ENCODE results near the gene SHISA5.
"Not testable (repeated sequence)": the region's sequence is repeated elsewhere in the genome, so short reads cannot be mapped to it uniquely, and the experiment has no call there.

The SHISA5 gene

DNA sequence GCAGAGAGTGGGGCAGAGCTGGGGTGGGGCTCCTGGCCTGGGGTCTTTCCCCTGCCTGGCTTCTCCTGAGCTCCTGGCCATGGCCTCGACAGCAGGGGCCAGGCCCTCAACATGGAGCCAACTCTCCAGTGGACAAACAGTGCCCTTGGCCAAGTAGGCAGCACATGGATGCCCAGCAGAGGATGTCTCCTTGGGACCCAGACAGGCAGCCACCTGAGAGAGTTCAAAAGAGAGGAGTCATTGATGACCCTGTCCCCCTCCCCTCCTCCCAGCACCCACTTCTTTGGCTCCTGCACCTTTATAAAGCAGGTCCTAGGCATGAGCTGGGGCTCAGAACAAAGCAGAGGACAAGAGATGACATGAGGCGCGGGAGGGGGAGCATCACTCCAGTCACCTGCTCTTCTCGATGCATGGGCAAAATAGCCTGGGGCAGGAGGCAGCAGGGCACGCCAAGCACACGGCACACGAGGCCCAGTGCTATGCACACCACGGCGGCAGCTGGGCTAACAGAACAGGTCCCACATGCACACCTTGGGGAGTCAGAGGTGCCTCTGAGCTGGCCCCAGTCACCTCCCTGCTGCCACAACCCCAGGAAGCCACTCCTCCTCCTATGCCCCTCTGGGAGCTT is 27.4 kb downstream of the SHISA5 start:
- no peak for DNase-seq

DNA sequence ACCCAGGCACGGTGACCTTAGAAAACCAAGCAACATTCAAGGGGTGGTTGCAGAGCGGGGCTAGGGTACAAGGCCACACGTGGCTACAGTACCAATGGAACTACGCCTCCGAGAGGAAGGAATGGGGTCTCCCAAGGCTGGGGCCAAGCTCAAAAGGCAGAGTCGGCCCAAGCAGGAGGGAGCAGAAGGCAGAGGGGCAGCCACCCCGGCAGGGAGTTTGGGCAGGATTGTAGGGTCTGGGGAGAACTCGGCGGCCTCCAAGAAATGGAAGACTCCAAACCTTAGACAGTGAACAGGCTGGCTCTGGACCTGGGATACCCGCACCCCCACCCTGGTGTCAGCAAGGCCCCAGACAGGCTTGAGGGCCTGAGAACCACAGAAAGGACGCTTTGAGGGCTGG is 28.8 kb downstream of the SHISA5 start:
- no peak for DNase-seq

DNA sequence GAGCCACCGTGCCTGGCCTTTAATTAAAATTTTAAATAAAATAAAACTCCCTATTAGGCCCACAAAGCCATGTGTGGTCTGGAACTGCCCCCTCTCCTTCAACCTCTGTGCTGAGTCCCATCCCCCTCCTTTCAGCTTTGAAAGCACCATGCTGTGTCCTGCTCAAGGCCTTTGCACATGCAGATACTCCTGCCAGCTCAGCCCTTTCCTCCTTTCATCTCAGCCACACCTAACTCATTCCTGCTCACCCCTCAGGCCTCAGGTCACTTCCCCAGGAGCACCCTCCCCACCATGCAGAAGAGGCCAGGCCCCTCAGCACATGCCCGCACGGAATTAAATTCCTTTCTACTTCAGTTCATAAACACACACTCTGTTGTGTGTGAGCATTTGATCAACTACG is 29.4 kb downstream of the SHISA5 start:
- no peak for DNase-seq

DNA sequence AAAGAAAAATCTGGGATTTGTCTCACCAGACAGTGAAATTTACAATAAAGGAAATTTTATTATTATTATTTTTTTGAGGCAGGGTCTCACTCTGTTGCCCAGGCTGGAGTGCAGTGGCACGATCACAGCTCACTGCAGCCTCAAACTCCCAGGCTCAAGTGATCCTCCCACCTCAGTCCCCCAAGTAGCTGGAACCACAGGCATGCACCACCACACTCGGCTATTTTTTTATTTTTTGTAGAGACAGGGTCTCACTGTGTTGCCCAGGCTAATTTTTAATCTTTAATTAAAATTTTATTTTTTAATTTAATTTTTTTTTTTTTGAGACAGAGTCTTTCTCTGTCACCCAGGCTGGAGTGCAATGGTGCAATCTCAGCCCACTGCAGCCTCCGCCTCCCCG is 29.9 kb downstream of the SHISA5 start:
- DNase-seq: not testable (repeated sequence)

DNA sequence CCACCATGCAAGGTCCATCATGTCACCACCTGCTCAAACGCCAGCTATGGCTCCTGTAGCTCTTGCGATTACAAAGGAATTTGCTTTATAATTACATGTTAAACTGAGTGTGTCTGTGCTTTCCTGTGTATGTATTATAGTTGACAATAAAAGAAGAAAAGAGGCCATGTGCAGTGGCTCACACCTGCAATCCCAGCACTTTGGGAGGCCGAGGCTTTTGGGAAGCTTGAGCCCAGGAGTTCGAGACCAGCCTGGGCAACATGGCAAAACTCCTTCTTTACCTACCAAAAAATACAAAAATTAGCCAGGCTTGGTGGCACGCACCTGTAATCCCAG is 30.4 kb downstream of the SHISA5 start:
- DNase-seq: no peak

DNA sequence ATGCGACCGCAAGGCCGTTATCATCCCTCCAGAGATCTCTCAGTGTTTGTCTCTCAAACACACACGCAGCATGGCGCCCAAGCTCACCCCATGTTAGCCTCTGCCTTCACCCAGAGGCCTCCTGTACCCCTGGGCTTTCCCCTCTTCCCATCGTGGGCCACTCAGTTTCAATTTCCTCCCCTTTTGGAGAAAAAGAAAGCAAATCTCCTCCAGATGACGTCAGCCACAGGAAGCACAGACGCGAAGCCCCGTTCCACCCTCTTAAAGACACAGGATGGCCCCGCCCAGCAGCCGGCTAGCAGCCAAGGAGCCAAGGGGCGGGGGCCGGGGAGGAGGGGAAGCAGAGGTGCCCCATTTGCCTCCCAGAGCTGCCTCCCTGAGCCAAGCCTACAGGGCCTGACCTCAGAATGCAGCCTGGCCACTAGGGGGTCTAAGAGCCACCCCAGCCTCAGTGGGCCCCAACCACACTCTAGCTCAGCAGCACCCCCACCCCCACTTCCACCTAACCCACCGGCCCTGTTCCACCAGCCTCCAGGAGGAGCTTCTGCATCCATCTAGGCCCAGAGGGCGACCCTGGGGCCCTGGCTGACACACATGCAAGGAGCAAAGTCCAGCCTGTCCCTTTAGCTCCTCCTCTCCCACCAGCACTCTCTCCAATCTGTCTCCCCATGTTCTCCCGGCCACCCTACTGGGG is 30.9 kb downstream of the SHISA5 start:
- peak; percentile 98 to 99 for DNase-seq

DNA sequence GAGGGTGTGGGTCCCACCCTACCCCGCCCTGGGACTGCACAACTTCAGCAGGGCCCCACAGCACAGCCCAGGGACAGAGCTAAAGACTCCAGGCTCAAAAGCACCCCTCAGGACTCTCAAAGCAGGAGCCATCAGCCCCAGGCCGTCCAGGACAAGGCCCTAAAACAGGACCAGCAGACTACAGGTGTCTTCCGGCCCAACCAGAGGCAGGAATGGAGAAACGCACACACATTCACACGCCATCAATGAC is 31.4 kb downstream of the SHISA5 start:
- no peak for DNase-seq

DNA sequence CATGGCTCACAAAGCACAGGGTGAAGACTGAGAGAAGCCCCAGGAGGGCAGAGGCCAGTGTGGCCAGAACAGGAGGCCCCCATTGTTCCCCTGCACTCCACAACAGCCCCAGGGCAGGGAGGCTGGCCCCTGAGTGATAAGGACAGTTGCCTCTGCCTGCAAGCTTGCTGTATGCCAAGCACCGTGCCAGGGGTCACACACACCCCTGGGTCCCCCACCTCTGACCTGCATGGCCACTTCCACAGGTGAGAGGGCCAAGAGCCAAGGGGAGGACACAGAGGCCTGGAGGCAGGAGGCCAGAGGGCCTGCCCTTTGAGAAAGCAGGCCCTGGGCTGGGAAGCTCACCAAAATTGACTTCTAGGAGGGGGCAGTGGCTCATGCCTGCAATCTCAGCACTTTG is 33.7 kb downstream of the SHISA5 start:
- DNase-seq: no peak

DNA sequence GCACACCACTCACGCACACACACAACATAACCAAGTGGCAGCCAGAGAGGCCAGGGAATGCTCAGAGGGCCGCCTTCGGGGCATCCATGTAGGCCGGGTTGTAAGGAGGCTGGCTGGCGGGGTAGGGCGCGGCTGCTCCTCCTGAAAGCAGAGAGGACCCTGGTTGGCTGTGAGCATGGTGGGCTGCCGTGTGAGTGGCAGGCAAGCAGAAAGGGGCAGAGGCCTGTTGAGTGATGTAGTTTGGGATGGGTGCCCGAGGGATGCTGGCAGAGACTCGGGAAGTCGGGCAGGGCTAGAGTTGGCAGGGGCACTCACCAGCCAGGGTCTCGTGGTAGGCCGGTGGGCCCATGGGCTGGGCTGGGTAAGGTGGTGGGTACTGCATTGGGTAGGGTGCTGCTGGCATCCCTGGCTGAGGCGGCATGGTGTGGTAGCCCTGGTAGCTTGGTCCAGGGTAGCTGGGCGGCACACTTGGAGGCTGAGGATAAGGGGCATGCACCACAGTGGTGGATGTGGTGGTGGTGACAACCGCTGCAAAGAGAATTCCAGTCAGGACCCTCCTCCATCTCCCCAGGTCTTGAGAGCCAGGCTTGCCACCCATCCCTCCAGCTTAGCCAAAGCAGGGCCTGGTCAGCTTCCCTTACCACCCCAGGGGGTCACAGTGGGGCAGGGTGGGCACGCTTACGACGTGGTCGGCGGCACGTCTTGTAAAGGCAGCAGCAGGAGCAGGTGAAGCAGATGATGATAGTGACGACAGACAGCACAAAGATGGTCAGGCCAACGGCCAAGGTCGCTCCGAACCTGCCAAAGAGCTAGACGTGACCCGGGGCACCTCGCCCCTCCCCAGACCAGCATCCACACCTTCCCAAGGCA is 34.7 kb downstream of the SHISA5 start:
- DNase-seq: no peak

DNA sequence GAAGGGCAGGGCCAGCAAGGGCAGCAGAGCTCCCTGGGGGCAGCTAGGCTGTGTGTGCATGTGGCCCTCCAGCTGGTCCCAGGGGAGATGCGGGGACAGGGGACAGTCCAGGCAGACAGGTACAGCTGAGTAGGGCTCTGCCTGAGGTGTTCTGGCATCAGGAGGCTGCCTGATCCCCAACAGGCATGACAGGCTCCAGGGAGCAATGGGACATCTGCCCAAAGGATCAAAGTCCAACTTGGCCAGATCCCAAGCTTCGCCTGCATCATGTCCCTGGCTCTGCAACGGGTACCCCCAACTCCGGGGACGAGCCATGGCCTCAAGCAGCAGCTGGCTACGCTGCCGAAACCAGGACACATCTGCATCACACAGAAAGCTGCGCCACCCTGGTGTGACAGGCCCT is 35.6 kb downstream of the SHISA5 start:
- DNase-seq: no peak

DNA sequence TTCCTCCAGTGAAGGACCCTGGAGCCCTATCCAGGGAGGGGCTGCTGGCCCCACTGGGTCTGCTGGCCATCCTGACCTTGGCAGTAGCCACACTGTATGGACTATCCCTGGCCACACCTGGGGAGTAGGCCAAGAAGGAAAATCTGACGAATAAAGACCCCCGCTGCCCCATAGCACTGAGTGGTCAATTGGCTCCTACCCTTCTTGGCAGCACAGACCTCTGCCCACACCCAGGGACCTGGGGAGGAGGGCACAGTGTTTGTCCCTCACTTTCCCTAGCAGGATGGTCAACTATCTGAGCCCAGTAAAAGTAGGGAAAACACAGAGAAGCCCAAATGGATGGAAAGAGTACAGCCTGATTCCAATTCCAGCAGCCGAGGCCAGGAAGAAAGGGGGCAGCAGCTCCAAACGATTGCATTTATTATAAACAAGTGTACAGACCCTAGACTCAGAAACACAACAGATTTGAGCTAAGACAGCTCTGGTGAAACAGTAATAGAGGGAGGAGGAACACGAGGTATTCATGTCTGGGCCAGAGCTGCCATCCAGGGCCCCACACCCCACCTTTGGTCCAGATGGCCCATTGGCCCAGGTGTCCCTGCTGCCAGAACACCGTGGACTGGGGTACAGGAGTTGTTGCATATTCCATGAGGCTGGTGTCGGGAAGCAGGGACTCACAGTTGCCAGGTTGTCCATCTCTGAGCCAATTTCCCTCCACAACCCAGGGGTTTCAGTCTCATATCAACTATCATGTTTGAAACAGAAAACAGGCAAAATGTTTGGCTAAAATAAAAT is 36.3 kb downstream of the SHISA5 start:
- DNase-seq: no peak

DNA sequence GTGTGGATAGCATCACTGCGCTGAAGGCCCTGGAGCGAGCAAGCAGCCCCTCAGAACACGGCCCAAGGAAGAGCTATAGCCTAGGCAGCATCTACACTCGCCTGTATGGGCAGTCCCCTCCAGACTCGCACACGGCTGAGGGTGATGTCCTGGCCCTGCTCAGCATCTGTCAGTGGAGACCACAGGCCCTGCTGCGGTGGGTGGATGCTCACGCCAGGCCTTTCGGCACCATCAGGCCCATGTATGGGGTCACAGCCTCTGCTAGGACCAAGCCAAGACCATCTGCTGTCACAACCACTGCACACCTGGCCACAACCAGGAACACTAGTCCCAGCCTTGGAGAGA is 36.9 kb downstream of the SHISA5 start:
- DNase-seq: no peak

DNA sequence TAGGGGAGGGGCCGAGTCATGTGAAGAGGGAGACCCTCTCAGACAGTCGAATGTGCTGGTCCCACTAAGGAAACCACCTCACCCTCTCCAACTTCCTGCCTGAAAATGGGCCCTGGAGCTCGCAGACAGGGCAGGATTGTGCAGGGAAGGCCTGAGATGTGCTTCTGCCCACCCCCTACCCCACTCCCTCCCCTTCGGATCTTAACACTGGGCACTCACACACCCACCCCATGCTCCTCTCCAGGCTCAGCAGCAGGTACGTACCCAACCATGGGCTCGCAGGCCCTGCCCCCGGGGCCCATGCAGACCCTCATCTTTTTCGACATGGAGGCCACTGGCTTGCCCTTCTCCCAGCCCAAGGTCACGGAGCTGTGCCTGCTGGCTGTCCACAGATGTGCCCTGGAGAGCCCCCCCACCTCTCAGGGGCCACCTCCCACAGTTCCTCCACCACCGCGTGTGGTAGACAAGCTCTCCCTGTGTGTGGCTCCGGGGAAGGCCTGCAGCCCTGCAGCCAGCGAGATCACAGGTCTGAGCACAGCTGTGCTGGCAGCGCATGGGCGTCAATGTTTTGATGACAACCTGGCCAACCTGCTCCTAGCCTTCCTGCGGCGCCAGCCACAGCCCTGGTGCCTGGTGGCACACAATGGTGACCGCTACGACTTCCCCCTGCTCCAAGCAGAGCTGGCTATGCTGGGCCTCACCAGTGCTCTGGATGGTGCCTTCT is 37.4 kb downstream of the SHISA5 start:
- DNase-seq: peak in 1 of 2 donors; percentile 12

DNA sequence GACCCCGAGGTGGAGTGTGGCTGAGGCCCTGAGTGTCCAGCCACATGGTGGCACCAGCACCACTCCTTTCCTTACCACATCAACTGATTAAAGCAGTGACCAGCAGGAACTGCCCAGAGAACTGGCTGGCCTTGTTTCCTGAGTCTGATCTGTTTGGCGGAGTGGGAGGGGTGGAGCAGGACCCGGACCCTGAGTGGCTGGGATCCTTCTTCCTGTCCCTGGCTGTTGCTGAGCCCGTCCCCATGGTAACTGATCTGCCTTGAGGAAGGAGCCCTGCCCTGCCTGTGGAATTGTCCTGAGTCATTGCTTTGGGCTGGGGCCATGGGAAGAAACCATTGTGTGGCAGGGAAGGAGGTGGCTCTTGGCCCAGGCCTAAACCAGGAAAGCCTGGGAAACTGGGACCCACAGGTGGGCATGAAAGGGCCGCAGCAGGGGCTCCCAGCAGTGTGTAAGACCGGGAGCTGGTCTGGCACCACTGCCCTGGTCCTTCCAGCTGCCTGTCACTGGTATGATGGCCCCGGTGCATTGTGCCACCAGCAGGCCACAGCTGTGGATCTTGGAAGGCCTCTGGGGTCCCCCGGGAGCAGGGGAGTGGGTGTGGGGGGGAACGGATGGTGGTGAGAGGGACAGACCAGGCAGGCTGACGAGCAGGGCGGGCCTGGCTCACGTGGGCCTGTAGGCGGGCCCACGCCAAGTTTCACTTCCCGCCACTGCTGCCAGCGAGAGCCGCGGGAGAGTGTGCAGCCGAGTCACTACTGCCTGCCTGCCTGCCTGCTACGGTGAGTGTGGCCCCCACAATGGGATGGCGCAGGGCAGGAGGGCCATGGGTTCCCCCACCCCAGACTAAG is 38.2 kb downstream of the SHISA5 start:
- peak; percentile 98 to 99 for DNase-seq

DNA sequence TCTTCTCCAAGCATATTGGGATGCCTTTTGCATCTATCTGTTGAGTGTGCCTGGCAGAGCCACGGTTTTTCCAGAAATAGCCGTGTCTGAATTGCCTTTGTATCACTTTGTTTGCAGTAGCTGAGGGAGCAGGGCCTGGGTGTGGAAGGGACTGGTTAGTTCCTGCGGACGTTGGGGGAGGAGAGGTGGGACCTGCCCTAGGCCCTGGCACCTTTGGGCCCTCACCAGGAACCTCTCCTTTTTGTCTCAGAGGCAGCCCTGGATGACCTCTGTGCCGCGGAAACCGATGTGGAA is 38.8 kb downstream of the SHISA5 start:
- no peak for DNase-seq

DNA sequence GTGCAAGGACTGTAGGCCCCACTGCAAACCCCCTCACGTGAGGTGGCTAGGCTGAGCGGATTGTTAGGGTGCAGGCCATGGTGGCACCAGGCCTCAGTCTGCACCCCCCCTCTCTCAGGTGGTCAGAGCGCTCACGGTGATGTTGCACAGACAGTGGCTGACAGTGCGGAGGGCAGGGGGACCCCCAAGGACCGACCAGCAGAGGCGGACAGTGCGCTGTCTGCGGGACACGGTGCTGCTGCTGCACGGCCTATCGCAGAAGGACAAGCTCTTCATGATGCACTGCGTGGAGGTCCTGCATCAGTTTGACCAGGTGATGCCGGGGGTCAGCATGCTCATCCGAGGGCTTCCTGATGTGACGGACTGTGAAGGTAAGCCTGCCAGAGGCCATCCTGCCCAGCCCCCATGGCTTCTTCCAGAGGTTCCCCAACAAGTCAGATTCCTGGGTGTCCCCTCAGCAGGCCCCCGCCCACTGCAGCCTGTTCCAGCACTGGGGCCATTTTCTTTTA is 39.2 kb downstream of the SHISA5 start:
- DNase-seq: no peak

DNA sequence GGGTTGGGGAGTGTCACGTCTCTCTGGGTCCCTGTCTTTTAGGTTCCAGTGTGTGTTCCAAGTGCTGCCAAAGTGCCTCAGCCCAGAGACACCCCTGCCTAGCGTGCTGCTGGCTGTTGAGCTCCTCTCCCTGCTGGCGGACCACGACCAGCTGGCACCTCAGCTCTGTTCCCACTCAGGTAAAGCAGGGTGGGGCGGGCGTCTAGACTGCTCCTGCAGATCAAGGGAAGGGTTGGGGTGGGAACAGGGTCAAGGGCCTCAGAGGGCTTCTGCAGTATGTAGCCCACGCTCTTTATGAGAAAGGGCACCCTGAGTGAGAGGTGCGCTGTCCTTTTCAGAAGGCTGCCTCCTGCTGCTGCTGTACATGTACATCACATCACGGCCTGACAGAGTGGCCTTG is 40.3 kb downstream of the SHISA5 start:
- no peak for DNase-seq

DNA sequence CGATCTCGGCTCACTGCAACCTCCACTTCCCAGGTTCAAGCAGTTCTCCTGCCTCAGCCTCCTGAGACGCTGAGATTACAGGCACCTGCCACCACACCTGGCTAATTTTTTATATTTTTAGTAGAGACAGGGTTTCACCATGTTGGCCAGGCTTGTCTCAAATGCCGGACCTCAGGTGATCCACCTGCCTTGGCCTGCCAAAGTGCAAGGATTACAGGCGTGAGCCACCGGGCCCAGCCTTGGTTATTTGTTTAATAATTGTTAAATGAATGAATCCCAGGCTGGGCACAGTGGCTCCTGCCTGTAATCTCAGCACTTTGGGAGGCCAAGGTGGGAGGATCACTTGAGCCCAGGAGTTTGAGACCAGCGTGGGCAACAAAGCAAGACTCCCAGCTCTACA is 42.2 kb downstream of the SHISA5 start:
- not testable (repeated sequence) for DNase-seq

DNA sequence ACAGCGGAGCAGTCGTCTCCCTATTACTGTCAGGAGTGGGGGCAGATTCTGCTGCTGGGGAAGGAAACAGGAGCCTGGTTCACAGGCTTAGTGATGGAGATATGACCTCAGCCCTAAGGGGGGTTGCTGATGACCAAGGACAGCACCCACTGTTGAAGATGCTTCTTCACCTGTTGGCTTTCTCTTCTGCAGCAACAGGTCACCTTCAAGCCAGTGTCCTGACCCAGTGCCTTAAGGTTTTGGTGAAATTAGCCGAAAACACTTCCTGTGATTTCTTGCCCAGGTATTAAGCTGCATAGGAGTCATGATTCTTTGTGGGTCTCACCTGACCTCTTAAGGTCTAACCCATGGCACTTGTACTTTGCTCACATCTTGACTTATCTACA is 43.5 kb downstream of the SHISA5 start:
- DNase-seq: no peak

DNA sequence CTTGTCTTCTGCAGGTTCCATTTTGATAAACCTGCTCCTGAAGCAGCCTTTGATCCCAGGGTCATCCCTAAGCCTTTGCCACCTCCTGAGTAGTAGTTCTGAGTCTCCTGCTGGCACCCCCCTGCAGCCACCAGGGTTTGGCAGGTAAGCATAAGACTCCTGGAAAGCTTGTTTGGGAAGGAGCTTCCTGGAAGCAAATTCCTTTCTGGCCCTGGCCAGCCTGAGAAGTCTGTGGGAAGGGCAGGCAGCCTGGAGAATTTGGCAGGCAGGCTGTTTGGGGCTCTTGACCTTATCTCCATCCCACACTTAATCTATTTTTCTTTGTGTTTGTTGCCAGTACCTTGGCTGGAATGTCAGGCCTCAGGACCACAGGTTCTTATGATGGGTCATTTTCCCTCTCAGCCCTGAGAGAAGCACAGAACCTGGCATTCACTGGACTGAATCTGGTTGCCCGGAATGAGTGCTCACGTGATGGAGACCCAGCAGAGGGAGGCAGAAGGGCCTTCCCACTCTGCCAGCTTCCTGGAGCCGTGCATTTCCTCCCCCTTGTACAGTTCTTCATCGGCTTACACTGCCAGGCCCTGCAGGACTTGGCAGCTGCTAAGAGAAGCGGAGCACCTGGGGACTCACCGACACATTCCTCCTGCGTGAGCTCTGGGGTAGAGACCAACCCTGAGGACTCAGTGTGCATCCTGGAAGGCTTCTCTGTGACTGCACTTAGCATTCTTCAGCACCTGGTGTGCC is 44.0 kb downstream of the SHISA5 start:
- no peak for DNase-seq

DNA sequence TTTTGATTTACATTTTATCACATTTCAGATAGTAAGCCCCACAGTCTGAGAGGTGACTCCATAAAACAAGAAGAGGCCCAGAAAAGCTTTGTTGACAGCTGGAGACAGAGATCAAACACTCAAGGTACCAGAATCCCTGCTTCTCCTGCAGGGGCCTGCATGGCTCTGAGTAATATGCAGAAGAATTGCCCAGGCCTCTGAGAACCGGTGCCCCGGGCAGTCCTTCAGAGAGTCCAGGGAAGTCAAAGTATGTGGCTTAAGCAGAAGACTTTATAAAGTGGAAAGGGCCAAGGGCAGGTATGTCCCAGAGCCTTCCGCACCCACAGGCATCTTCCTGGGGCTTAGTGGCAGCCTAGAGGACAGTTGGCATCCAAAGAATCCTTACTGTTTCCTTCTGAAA is 44.6 kb downstream of the SHISA5 start:
- DNase-seq: no peak
